Panc1 (cell line): ENCODE results near the gene GID4.

ENCODE experiments used
- CTCF ChIP-seq: fragments of 450-650 bp; IDR thresholded peaks from 2 replicates; pipeline ENCODE4 v1.5.1; 2017; ENCODE audit warnings: mild to moderate bottlenecking
- POLR2AphosphoS5 ChIP-seq: IDR thresholded peaks from 2 replicates; pipeline ENCODE4 v1.6.1; 2012; ENCODE audit warnings: mild to moderate bottlenecking, low read depth, low read length, moderate library complexity
- REST ChIP-seq, 2 experiments: IDR thresholded peaks; 2 replicates each; pipeline ENCODE4 v1.6.1; 2011 to 2012; ENCODE audit warnings: low read depth in 2 of 2, control low read depth in 1 of 2, low read length in 1 of 2, mild to moderate bottlenecking in 1 of 2, moderate library complexity in 1 of 2; ENCODE audit not compliant: insufficient read depth in 1 of 2
- SIN3A ChIP-seq: IDR thresholded peaks from 2 replicates; pipeline ENCODE4 v1.6.1; 2012; ENCODE audit warnings: low read depth, mild to moderate bottlenecking, low read length, moderate library complexity, borderline replicate concordance; ENCODE audit not compliant: insufficient read depth
- TCF7L2 ChIP-seq: IDR thresholded peaks from 2 replicates; pipeline ENCODE4 v1.6.1; 2011; ENCODE audit warnings: mild to moderate bottlenecking, low read depth, low read length, inconsistent platforms

- no peak for TF ChIP-seq CTCF
- no peak for TF ChIP-seq POLR2AphosphoS5
- no peak for TF ChIP-seq REST (IDR thresholded peaks at IDR 0.05; ENCODE audit: insufficient read depth in 1 of 2, low read depth in 2 of 2, low read length in 1 of 2)
- TF ChIP-seq TCF7L2 = no peak
- TF ChIP-seq SIN3A = no peak
Observed at GRCh38 chr17:18009609-18010420, 29.4 kb upstream of the GID4 start.
